Measurements from ENCODE around the gene SOCS6.

Gene SOCS6

DNA sequence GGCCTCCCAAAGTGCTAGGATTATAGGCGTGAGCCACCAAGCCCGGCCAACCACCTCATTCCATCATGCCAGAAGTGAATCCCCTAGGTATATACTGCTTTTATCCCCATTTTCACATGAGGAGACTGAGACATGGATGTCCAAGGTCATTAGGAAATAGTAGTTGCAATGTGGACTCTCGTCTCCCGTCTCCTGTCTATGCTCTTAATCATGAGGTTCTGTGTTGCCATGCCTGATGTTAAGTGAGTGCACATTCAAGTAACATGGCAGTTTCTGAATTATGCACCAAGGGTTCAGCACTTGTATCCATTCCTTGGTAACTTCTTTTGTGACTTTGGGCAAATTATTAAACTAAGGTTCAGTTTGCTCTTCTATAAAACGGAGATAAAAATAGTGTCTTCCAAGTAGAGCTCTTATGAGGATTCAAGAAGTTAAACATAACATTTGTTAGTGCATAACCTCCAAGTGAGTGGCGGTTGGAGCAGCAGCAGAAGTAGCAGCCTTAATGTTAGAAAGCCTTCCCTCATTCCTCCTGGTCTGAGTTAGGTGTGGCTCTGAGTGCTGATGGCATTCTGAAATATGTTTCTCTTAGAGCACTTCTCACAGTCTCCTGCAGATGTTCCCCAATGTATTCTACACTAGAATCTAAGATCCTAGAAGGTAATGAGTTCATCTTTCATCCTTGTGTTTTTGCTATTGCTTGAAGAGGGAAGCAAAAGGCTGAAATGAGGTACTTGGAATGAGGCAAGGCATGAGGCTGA, 21.9 kb downstream of the SOCS6 start:
- Histone ChIP-seq H3K4me3 (ENCODE audit: low read depth in 1 of 2, low read length in 2 of 2) (no peak overlapping the region), H3K9ac (ENCODE audit: low read depth, low read length) (no peak overlapping the region), H4K20me1 (ENCODE audit: insufficient read depth, low read length) (no peaks in the 10 kb centered on the region), H3K27me3 (ENCODE audit: insufficient read depth, low read length, poor library complexity) (no peaks in the 10 kb centered on the region), H3K27ac (ENCODE audit: low read length) (no peak overlapping the region), H3K9me3 (ENCODE audit: insufficient read depth, low read length, severe bottlenecking) (no peaks in the 10 kb centered on the region), H3K4me2 (ENCODE audit: insufficient read depth, low read length) (no peak overlapping the region), H2AFZ (ENCODE audit: low read depth, low read length) (no peak overlapping the region), H3K79me2 (ENCODE audit: insufficient read depth, low read length) (no peaks in the 10 kb centered on the region), H3K4me1 (ENCODE audit: insufficient read depth, low read length) (no peaks in the 10 kb centered on the region), H3K36me3 (ENCODE audit: insufficient read depth, low read length) (no peaks in the 10 kb centered on the region)
- DNase-seq (no peak), ATAC-seq (ENCODE audit: insufficient read depth, low read depth) (no peak)
- TF ChIP-seq, protein P1, sequence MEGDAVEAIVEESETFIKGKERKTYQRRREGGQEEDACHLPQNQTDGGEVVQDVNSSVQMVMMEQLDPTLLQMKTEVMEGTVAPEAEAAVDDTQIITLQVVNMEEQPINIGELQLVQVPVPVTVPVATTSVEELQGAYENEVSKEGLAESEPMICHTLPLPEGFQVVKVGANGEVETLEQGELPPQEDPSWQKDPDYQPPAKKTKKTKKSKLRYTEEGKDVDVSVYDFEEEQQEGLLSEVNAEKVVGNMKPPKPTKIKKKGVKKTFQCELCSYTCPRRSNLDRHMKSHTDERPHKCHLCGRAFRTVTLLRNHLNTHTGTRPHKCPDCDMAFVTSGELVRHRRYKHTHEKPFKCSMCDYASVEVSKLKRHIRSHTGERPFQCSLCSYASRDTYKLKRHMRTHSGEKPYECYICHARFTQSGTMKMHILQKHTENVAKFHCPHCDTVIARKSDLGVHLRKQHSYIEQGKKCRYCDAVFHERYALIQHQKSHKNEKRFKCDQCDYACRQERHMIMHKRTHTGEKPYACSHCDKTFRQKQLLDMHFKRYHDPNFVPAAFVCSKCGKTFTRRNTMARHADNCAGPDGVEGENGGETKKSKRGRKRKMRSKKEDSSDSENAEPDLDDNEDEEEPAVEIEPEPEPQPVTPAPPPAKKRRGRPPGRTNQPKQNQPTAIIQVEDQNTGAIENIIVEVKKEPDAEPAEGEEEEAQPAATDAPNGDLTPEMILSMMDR (IDR thresholded peaks at IDR 0.05; ENCODE audit: borderline replicate concordance, extremely low read depth, low read length, poor library complexity, severe bottlenecking), result no peak
- no peak for TF ChIP-seq EZH2 (IDR thresholded peaks at IDR 0.05; ENCODE audit: borderline replicate concordance, low read depth, low read length, severe bottlenecking)

DNA sequence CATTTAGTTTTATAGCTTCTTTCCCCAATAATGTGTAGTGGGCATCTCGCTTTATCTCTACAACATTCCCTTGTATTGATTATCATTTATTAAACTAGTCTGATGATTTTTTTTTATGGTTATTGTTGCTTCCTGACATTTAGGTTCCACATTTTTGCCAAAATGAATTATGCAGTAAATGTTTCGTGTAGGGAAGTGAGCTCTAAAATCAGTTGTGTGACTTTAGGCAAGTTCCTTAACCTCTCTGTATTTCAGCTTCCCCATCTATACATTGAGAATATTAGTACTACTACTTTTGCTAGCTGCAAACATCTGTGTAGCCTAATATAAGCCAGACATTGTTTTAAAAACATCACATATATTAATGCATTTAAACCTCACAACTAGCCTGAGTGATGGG, 22.9 kb downstream of the SOCS6 start:
- Histone ChIP-seq H3K27me3 (ENCODE audit: insufficient read depth, low read length, poor library complexity) (no peaks in the 10 kb centered on the region), H3K36me3 (ENCODE audit: insufficient read depth, low read length) (no peaks in the 10 kb centered on the region), H3K27ac (ENCODE audit: low read length) (no peak overlapping the region), H2AFZ (ENCODE audit: low read depth, low read length) (no peak overlapping the region), H3K4me2 (ENCODE audit: insufficient read depth, low read length) (no peak overlapping the region), H3K79me2 (ENCODE audit: insufficient read depth, low read length) (no peaks in the 10 kb centered on the region), H3K4me3 (ENCODE audit: low read depth in 1 of 2, low read length in 2 of 2) (no peak overlapping the region), H3K4me1 (ENCODE audit: insufficient read depth, low read length) (no peaks in the 10 kb centered on the region), H4K20me1 (ENCODE audit: insufficient read depth, low read length) (no peaks in the 10 kb centered on the region), H3K9ac (ENCODE audit: low read depth, low read length) (no peak overlapping the region), H3K9me3 (ENCODE audit: insufficient read depth, low read length, severe bottlenecking) (no peaks in the 10 kb centered on the region)
- DNase-seq (no peak), ATAC-seq (ENCODE audit: insufficient read depth, low read depth) (no peak)
- TF ChIP-seq, protein P1 (IDR thresholded peaks at IDR 0.05; ENCODE audit: borderline replicate concordance, extremely low read depth, low read length, poor library complexity, severe bottlenecking), result no peak
- no peak for TF ChIP-seq EZH2 (IDR thresholded peaks at IDR 0.05; ENCODE audit: borderline replicate concordance, low read depth, low read length, severe bottlenecking)

DNA sequence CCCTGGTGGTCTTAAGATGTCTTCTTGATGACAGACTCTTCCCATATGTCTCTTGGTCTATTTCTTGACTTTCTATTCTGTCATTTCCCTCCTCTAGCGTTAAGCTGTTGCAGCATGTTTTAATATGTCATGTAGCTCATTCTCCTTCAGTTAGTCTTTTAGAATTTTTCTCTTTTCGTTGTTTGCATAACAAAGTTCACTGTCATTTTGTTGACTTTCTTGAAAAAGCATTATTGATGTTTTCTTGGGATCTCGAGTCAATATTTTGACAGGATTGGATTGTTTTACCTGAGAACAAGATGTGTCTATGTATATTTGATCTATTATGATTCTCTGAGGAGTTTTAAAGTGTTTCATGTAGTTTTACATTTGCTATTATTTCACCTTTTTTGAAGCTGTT, 24.8 kb downstream of the SOCS6 start:
- no peak overlapping the region for H2AFZ ChIP-seq (ENCODE audit: low read depth, low read length)
- H3K9me3 ChIP-seq (ENCODE audit: insufficient read depth, low read length, severe bottlenecking), result no peaks in the 10 kb centered on the region
- no peak overlapping the region for H3K4me2 ChIP-seq (ENCODE audit: insufficient read depth, low read length)
- H3K27me3 ChIP-seq (ENCODE audit: insufficient read depth, low read length, poor library complexity), result no peaks in the 10 kb centered on the region
- H3K27ac ChIP-seq (ENCODE audit: low read length), result no peak overlapping the region
- no peaks in the 10 kb centered on the region for H3K79me2 ChIP-seq (ENCODE audit: insufficient read depth, low read length)
- TF ChIP-seq EZH2 (IDR thresholded peaks at IDR 0.05; ENCODE audit: borderline replicate concordance, low read depth, low read length, severe bottlenecking), result no peak
- TF ChIP-seq, protein P1 (IDR thresholded peaks at IDR 0.05; ENCODE audit: borderline replicate concordance, extremely low read depth, low read length, poor library complexity, severe bottlenecking), result no peak
- no peaks in the 10 kb centered on the region for H3K4me1 ChIP-seq (ENCODE audit: insufficient read depth, low read length)
- H3K4me3 ChIP-seq (ENCODE audit: low read depth in 1 of 2, low read length in 2 of 2), result no peak overlapping the region
- DNase-seq (no peak), ATAC-seq (ENCODE audit: insufficient read depth, low read depth) (no peak)
- H4K20me1 ChIP-seq (ENCODE audit: insufficient read depth, low read length), result no peaks in the 10 kb centered on the region
- H3K9ac ChIP-seq (ENCODE audit: low read depth, low read length), result no peak overlapping the region
- H3K36me3 ChIP-seq (ENCODE audit: insufficient read depth, low read length), result no peaks in the 10 kb centered on the region

Measured in DND-41 (cell line).